NK-92 treated with Interleukin-12 subunit alpha and Interleukin-12 subunit beta, amount 100 ng/mL, for 24 hours (cell line): ENCODE results near the gene DNAJA4.

ENCODE experiments used
- DNase-seq: peaks from one replicate; lab custom pipeline; 2025; lab: John Stamatoyannopoulos, UW

The DNAJA4 gene

GRCh38 chr15:78264304-78265136 is at the start of gene DNAJA4:
Gene DNAJA4, plus strand, starts transcription at chr15:78264562. Its CDS starts 202 bp downstream, at chr15:78264764.
- DNase-seq: no peak

- no peak for DNase-seq
These were observed 47.9 kb upstream of the DNAJA4 start for GRCh38 chr15:78216276-78217104.

- no peak for DNase-seq
These were observed 43.6 kb upstream of the DNAJA4 start for GRCh38 chr15:78220713-78221112.

GRCh38 chr15:78222745-78223395 is 41.5 kb upstream of the DNAJA4 start:
- no peak for DNase-seq

- no peak for DNase-seq
These were observed 40.9 kb upstream of the DNAJA4 start for GRCh38 chr15:78223396-78224022.

- DNase-seq: no peak
These were observed 40.3 kb upstream of the DNAJA4 start for GRCh38 chr15:78224023-78224411.

- DNase-seq: no peak
These were observed 38.4 kb upstream of the DNAJA4 start for GRCh38 chr15:78225783-78226541.

- no peak for DNase-seq
These were observed 35.9 kb upstream of the DNAJA4 start for GRCh38 chr15:78228356-78228996.

- DNase-seq: no peak
These were observed 34.6 kb upstream of the DNAJA4 start for GRCh38 chr15:78229431-78230406.

- DNase-seq: no peak
These were observed 31.4 kb upstream of the DNAJA4 start for GRCh38 chr15:78232951-78233350.

GRCh38 chr15:78233496-78233895 is 30.9 kb upstream of the DNAJA4 start:
- DNase-seq: no peak

GRCh38 chr15:78234515-78235040 is 29.8 kb upstream of the DNAJA4 start, which contains the start of gene ACSBG1:
Gene ACSBG1, minus strand, starts transcription at chr15:78234565. Its CDS starts 64 bp downstream, at chr15:78234501.
- DNase-seq: no peak

- no peak for DNase-seq
These were observed 27.9 kb upstream of the DNAJA4 start for GRCh38 chr15:78236491-78236890.

GRCh38 chr15:78237146-78237545 is 27.2 kb upstream of the DNAJA4 start:
- no peak for DNase-seq

- no peak for DNase-seq
These were observed 24.6 kb upstream of the DNAJA4 start for GRCh38 chr15:78239811-78240210.

GRCh38 chr15:78241017-78241416 is 23.3 kb upstream of the DNAJA4 start:
- peak; percentile 72 for DNase-seq

GRCh38 chr15:78242128-78242527 is 22.2 kb upstream of the DNAJA4 start:
- no peak for DNase-seq

GRCh38 chr15:78243058-78243457 is 21.3 kb upstream of the DNAJA4 start:
- DNase-seq: no peak

- no peak for DNase-seq
These were observed 20.8 kb upstream of the DNAJA4 start for GRCh38 chr15:78243491-78243941.
